Fibroblast of skin of right quadriceps (primary cell): ENCODE results near the gene B2M.
"Not testable (repeated sequence)": the region's sequence is repeated elsewhere in the genome, so short reads cannot be mapped to it uniquely, and the experiment has no call there.

Experiments
- DNase-seq: peaks from one replicate; pipeline ENCODE4 v3.0.0-alpha.2; 2013

Gene B2M

GRCh38 chr15:44726568-44727484 is 15.5 kb downstream of the B2M start:
- peak; percentile 94 for DNase-seq

DNA sequence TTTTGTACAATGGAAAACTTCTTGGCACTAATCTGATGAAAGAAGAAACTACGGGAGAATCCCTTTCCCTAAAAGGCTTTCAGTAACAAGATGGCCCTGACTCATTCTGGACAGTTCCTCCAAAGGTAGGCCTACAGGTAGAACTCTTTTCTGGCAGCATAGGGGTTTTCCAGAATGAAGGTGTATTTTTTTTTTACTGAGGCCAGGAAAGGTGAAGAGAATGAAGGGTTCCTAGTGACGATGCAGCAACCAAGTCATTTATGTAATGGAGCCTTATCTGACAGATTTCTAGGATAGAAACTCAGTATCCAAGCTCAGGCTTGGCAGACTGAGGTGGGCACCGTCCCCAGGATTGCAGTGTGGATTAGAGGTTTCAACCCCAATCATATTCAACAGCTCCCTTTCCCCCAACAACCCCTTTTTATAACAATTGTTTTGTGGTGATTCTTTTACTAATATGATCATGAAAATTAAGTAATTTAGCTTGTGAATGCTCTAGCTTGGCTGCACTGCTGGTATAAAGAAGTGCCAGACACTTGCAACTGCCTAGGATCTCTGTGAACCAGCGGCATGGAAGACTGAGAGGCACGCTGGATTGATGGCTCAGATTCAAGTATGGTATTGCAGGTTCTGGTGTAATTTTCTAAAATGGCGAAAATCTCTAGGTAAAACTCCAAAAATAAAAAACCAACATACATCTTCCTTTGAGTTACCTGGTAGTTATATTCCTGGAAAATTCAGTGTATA is 16.3 kb downstream of the B2M start:
- DNase-seq, result no peak

DNA sequence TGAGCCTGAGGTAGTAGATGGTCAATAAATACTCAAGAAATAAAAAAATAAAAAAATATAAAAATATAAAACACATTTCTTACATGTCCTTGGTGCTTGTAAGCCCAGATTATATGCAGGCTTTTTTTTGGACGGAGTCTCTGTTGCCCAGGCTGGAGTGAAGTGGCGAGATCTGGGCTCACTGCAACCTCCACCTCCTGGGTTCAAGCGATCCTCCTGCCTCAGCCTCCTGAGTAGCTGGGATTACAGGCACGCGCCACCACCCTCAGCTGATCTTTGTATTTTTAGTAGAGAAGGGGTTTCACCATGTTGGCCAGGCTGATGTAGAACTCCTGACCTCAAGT is 16.9 kb downstream of the B2M start:
- DNase-seq, result not testable (repeated sequence)

DNA sequence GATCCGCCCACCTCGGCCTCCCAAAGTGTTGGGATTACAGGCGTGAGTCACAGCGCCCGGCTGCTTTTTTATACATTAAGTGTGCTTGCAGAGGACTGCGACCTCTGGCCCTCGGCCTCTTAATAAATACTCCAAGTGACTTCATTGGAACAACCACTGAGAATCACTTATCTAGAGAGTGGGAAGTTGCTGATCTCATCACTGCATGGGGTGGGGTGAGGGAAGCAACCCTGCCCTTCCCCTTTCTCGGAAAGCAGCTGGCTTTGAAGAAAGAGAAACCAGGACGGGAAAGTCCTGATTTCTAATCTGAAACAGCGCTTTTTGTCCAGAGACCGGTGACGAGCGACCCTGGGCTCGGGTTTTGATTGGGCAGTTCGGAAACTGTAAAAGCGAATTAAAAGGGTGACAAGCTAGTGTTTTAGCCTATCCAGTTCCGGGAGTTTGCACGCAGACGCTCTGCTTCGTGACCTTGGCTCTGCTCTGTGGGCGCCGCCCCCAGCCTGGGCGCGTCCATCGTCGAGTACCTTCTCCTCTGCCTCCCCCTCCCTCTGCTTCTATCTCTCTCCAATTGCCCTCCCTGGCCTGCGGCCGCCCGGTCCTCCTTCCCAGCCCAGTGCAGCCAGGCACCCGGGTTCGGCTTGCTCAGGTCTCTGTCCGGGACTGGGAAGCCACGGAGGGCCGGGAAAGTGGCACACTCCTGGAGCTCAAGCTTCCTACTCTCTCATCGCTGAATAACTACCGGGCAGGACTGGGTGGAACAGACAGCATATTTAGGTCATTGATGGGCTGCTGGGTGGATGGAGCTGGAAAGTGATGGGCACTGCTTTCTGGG is 17.5 kb downstream of the B2M start:
- DNase-seq, result peak; percentile 98

DNA sequence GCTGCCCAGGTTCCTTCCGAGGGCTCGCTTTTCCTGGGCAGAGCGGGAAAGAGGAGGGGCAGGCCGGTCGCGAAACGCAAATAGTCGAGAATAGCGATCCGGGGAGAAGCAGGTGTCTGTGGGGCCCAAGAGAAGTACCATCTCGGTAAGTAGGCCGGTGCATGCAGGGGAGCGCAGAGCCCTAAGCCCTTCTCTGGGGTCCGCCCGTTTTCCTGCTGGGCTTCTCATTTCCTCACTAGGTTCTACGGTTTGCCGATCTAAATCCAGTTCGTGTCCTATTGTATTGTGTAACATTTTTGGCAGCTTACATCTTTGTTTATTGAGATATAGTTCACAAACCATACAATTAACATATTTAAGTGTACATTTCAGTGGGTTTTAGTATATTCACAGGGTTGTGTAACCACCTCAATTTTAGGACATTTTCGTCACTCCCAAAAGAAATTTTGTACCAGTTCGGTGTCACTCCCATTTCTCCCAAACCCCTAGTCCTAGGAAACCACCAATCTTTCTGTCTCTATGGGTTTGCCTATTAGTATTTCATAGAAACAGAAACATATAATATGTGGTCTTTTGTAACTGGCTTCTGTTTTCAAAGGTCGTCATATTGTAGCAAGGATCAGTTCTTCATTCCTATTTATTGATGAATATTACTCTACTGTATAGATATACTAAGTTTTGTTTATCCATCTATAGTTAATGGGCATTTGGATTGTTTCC is 18.3 kb downstream of the B2M start:
- no peak for DNase-seq

GRCh38 chr15:44734839-44735481 is 23.6 kb downstream of the B2M start:
- no peak for DNase-seq

- DNase-seq, result no peak
These were observed 24.3 kb downstream of the B2M start for GRCh38 chr15:44735482-44736180.

DNA sequence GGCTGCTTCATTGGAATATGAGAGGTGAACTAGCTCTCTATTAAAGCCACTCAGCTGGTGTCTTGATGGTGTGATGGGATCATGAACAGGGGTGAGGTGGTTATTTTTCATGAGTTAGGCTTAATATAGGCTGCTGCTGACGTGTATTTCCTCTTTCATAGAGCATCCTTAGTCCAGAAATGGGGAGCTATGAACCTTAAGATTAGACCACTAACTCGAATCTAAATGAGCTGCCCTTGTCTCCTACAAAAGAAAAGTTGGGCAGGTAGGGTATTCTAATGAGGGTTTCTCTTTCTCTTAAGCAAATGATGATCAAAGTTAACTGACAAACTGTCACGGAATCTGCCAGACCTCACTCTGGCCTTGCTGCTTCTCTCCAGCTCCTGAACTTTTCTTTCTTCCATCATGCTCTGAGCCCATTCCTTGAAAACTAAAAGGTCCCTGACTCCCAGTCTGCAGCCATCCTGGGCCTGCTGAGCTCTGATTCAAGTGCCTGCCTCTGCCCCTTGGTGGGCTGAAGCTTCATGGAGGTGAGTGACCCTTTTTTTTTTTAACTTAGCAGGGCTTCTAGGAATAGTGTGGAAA is 25.0 kb downstream of the B2M start, which contains the start of gene TRIM69:
Gene TRIM69, plus strand, starts transcription at position 348 of the 585 bp plus-strand sequence. Its CDS starts 177 bp downstream, at position 525.
- no peak for DNase-seq

- DNase-seq, result peak; percentile 61
These were observed 27.1 kb downstream of the B2M start for GRCh38 chr15:44738340-44738984.

DNA sequence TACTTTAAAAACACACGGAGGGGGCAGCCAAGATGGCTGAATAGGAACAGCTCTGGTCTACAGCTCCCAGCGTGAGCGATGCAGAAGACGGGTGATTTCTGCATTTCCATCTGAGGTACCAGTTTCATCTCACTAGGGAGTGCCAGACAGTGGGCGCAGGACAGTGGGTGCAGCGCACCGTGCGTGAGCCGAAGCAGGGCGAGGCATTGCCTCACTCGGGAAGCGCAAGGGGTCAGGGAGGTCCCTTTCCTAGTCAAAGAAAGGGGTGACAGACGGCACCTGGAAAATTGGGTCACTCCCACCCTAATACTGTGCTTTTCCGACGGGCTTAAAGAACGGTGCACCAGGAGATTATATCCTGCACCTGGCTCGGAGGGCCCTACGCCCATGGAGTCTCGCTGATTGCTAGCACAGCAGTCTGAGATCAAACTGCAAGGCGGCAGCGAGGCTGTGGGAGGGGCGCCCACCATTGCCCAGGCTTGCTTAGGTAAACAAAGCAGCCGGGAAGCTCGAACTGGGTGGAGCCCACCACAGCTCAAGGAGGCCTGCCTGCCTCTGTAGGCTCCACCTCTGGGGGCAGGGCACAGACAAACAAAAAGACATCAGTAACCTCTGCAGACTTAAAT is 28.0 kb downstream of the B2M start:
- DNase-seq, result not testable (repeated sequence)

DNA sequence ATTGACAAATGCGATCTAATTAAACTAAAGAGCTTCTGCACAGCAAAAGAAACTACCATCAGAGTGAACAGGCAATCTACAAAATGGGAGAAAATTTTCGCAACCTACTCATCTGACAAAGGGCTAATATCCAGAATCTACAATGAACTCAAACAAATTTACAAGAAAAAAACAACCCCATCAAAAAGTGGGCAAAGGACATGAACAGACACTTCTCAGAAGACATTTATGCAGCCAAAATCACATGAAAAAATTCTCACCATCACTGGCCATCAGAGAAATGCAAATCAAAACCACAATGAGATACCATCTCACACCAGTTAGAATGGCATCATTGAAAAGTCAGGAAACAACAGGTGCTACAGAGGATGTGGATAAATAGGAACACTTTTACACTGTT is 32.1 kb downstream of the B2M start:
- not testable (repeated sequence) for DNase-seq

GRCh38 chr15:44753345-44753744 is 42.0 kb downstream of the B2M start:
- DNase-seq, result no peak

- no peak for DNase-seq
These were observed 51.9 kb downstream of the B2M start for GRCh38 chr15:44763187-44763586.

DNA sequence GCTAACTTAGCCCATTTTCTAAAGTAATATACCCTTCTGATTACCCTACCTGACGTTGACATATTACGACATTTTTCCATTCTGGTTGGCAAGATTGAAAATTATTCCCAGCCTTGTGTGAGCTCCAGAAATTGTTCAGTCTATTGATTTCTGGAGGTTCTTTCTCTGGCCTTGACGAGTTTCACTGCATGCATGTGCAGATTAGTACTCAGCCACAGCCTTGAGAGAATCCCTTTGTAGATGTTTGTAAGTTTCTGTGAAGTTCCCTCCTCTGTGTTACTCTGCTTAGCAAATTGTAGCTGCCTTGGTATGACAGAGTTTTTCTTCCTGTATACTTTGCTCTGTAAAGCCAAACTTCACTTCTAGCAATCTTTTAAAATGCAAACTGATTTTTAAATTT is 52.5 kb downstream of the B2M start:
- no peak for DNase-seq

DNA sequence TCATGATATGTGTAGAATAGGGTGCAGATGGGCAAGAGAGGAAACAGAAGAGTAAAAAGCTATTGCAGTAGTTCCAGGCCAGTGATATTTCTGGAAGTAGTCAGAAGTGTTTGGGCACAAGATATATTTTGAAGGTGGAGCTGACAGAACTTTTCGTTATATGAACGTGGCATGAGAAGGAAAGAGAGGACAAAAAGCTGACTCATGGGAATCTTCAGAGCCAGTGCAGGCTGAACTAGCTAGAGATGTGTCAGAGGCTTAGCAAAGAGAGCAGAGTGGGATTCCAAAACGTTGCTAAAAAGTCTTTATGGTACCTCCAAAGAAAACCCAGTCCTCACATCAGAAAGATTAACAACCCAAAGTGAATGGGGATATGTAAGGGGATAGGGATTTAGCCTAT is 53.7 kb downstream of the B2M start:
- DNase-seq, result no peak
